AG09319 (cell line): ENCODE measurements around the gene RGPD8.

Experiments
- DNase-seq: peaks from one replicate; pipeline ENCODE4 v3.0.0-alpha.2; 2010; ENCODE audit warnings: low read depth; ENCODE audit errors: extremely low read depth
- TF ChIP-seq, protein P1 (sequence below): IDR thresholded peaks from 2 replicates; pipeline ENCODE4 v1.5.1; 2011; ENCODE audit warnings: low read depth, mild to moderate bottlenecking, inconsistent platforms, low read length, moderate library complexity

RGPD8 gene

DNA sequence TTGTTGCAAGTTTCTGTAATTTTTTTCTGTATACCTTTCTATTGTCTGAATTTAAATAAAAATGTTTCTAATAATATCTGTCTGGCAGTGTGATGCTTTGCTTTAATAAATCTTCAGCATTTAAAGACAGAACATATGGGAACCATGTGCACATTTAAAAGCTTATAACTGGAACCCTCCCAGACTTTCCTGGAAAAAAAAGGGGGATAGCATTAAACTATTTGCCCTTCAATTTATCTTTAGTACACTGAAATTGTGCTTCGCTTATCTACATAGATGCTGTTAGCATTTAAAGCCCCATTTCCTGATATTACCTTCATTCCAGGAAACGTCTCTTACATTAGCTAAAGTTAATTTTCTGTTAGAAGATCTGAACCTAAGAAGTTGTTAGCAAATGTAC, 93.5 kb downstream of the RGPD8 start:
- no peak for DNase-seq
- TF ChIP-seq, protein P1, sequence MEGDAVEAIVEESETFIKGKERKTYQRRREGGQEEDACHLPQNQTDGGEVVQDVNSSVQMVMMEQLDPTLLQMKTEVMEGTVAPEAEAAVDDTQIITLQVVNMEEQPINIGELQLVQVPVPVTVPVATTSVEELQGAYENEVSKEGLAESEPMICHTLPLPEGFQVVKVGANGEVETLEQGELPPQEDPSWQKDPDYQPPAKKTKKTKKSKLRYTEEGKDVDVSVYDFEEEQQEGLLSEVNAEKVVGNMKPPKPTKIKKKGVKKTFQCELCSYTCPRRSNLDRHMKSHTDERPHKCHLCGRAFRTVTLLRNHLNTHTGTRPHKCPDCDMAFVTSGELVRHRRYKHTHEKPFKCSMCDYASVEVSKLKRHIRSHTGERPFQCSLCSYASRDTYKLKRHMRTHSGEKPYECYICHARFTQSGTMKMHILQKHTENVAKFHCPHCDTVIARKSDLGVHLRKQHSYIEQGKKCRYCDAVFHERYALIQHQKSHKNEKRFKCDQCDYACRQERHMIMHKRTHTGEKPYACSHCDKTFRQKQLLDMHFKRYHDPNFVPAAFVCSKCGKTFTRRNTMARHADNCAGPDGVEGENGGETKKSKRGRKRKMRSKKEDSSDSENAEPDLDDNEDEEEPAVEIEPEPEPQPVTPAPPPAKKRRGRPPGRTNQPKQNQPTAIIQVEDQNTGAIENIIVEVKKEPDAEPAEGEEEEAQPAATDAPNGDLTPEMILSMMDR = no peak

DNA sequence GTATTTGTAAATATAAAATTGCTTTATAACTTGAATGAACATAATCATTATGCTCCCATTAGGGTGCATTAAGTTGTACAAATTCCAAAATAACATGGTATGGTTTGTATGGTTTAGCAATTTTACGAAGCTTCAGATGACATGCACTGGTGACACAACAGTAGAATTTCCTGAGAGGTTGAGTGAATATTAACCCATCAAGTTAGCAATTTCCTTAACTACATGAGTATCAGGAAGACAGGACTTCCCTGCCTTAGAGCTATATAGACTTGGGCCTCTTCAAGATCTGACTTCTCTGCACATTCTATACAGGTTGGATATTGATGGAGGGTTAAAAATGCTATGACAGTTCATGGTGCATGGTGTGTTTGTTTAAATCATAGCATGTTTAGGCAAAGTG, 97.8 kb downstream of the RGPD8 start:
- TF ChIP-seq, protein P1 = no peak
- DNase-seq = no peak

DNA sequence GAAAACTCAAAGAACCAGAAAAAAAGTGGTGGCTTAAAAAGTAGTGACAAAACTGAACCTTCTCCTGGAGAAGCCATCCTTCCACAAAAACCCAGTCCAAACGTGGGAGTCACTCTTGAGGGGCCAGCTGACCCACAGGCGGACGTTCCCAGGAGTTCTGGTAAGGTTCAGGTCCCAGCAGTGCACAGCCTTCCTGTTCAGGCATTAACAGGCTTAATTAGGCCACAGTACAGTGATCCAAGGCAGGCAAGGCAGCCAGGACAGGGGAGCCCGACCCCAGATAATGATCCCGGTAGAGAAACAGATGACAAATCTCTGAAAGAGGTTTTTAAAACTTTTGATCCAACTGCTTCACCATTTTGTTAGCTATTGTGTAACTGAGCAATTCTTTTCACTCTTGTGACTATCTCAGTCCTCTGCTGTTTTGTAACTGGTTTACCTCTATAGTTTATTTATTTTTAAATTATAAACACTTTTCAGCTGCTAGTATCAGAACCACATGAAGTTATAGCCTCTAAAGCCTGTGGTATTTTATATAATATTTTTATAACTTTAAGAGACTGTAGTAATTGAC, 101.2 kb downstream of the RGPD8 start:
- DNase-seq = no peak
- TF ChIP-seq, protein P1 = no peak

DNA sequence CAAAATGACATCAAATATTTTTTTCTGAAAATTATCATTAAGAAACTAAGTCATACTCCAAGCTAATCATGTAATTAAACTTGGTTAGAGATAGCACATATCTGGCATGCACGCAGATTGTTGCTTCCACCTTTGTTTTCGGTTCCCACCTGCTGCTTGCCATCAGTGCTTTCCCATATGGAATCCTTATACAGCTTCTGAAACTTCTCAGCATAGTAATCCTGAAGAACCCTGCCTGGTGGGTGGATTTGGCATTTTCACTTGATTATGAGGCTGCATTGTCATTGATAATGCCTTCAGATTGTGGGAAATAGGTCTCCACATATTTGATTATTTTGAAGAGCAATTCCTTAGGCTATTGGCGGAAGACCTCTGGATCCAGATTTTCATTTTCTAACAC, 110.5 kb downstream of the RGPD8 start:
- TF ChIP-seq, protein P1 = no peak
- no peak for DNase-seq

DNA sequence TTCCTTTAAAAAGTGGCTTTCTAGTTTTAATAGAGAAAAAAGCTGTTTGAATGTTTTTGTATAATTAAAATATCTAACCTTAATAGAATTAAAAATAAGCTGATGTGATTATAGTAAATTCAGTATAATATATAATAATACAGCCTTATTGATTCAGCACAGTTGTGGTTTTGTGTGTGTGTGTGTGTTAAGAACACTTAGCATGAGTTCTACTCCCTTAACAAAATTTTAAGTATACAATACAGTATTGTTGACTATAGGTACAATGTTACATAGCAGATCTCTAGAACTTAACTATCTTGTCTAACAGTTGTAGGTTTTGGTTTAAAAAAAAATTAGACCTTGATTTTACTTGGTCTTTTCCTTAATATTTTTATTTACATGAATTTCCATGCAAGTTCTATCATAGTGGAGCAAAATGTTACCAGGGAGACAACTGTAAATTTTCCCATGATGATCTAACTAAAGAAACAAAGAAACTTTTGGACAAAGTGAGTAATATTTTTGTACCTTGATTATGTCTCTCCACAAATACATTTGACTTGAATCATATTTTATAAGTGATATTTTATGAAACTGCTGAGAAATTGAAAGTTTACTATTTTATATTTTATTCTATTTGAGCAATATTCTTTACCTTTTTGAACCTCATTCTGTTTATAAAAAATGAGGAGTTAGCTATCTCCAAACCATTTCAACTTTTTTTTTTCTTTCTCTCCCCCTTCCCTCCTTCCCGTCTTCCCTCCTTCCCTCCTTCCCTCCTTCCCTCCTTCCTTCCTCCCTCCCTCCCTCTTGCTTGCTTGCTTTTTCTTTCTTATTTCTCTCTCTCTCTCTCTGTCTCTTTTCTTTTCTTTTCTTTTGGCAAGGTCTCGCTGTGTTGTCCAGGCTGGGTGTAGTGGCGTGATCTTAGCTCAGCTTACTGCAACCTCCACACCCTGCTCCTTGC, 111.8 kb downstream of the RGPD8 start:
- DNase-seq = no peak
- TF ChIP-seq, protein P1 = no peak
